Measurements from ENCODE around the gene TAB2.

- TF ChIP-seq CTCF (IDR thresholded peaks at IDR 0.05; ENCODE audit: extremely low read depth in 1 of 2, insufficient read depth in 1 of 2, low read depth in 1 of 2, low read length in 2 of 2) (no peak), MAX (IDR thresholded peaks at IDR 0.05; ENCODE audit: insufficient read depth, insufficient read length) (no peak)
Observed at GRCh38 chr6:149313070-149313469, 4.4 kb upstream of the TAB2 start.

Data from endothelial cell of umbilical vein (primary cell).